ENCODE measurements around the gene IFT43.

IFT43 gene

GRCh38 chr14:76086636-76087035 lies 101.1 kb downstream of the IFT43 start:
- Histone ChIP-seq H3K4me3 (ENCODE audit: low read depth in 1 of 2, low read length in 2 of 2) (no peak overlapping the region), H3K36me3 (ENCODE audit: control insufficient read depth in 1 of 2, insufficient read depth in 2 of 2, low read length in 2 of 2) (peaks cover 0 to 21% of the 10 kb centered on the region in 2 donors), H3K27me3 (ENCODE audit: control insufficient read depth in 1 of 2, insufficient read depth in 2 of 2, low read length in 2 of 2) (no peaks in the 10 kb centered on the region), H3K27ac (ENCODE audit: low read depth, low read length) (no peak overlapping the region), H3K9me3 (ENCODE audit: control insufficient read depth in 1 of 2, low read length in 2 of 2) (no peaks in the 10 kb centered on the region), H3K4me1 (ENCODE audit: control insufficient read depth in 1 of 2, insufficient read depth in 2 of 2, low read length in 2 of 2) (peaks cover 0 to 10% of the 10 kb centered on the region in 2 donors), H3K9ac (ENCODE audit: low read depth in 1 of 2, low read length in 2 of 2) (no peak overlapping the region)

- Histone ChIP-seq H3K36me3 (ENCODE audit: control insufficient read depth in 1 of 2, insufficient read depth in 2 of 2, low read length in 2 of 2) (peaks cover 0 to 10% of the 10 kb centered on the region in 2 donors), H3K27ac (ENCODE audit: low read depth, low read length) (peak overlapping the region; percentile 2), H3K27me3 (ENCODE audit: control insufficient read depth in 1 of 2, insufficient read depth in 2 of 2, low read length in 2 of 2) (no peaks in the 10 kb centered on the region), H3K9ac (ENCODE audit: low read depth in 1 of 2, low read length in 2 of 2) (no peak overlapping the region), H3K9me3 (ENCODE audit: control insufficient read depth in 1 of 2, low read length in 2 of 2) (no peaks in the 10 kb centered on the region), H3K4me3 (ENCODE audit: low read depth in 1 of 2, low read length in 2 of 2) (no peak overlapping the region), H3K4me1 (ENCODE audit: control insufficient read depth in 1 of 2, insufficient read depth in 2 of 2, low read length in 2 of 2) (peaks cover 0 to 10% of the 10 kb centered on the region in 2 donors)
Measured at GRCh38 chr14:76088326-76088725, 102.8 kb downstream of the IFT43 start.

DNA sequence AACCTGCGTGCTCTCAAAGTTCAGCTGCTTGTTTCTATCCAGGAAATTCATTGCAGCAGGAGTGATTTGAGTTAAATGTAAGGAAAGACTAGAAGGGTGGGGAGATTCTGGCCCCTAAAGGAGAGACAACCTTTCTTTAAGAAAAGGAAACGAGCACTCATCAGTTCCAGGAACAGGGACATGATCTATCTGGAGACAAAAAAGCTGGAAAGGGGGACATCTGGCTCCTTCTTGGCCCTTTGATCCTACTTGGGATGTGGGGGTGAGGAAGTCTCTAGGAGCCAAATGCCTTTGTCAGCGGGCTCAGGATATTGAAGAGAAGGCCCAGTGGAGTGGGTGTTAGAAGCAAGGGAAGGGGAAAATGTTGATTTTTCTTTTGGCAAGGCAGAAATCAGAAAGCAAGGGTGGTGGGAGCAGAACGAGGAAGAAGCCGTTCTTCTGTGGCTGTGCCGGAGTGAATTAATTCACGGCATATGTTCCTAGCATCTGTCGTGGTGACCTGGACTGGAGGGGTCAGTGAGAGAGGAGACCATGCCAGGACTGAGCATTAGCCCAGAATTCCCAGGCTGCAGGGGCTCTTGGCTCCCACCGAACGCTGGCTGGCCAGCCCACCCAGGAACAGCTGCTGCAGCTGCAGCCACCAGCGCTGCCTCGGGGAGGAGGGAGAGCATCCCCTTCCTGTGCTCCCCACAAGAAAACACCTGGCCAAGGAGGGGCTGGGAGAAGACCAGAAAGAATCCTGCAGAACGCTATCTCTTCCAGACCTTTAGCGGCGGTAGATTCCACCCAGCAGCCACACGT lies 103.4 kb downstream of the IFT43 start:
- no peak overlapping the region for H3K27ac ChIP-seq (ENCODE audit: low read depth, low read length)
- peaks cover 0 to 7% of the 10 kb centered on the region in 2 donors for H3K36me3 ChIP-seq (ENCODE audit: control insufficient read depth in 1 of 2, insufficient read depth in 2 of 2, low read length in 2 of 2)

GRCh38 chr14:76089575-76089974 lies 104.0 kb downstream of the IFT43 start:
- Histone ChIP-seq H3K4me3 (ENCODE audit: low read depth in 1 of 2, low read length in 2 of 2) (no peak overlapping the region), H3K4me1 (ENCODE audit: control insufficient read depth in 1 of 2, insufficient read depth in 2 of 2, low read length in 2 of 2) (peaks cover 0 to 10% of the 10 kb centered on the region in 2 donors), H3K27me3 (ENCODE audit: control insufficient read depth in 1 of 2, insufficient read depth in 2 of 2, low read length in 2 of 2) (no peaks in the 10 kb centered on the region), H3K9ac (ENCODE audit: low read depth in 1 of 2, low read length in 2 of 2) (no peak overlapping the region), H3K36me3 (ENCODE audit: control insufficient read depth in 1 of 2, insufficient read depth in 2 of 2, low read length in 2 of 2) (peaks cover 0 to 3% of the 10 kb centered on the region in 2 donors), H3K9me3 (ENCODE audit: control insufficient read depth in 1 of 2, low read length in 2 of 2) (no peaks in the 10 kb centered on the region), H3K27ac (ENCODE audit: low read depth, low read length) (no peak overlapping the region)

More for the DNA sequence above, 103.4 kb downstream of the IFT43 start:
- Histone ChIP-seq H3K9me3 (ENCODE audit: control insufficient read depth in 1 of 2, low read length in 2 of 2) (no peaks in the 10 kb centered on the region), H3K9ac (ENCODE audit: low read depth in 1 of 2, low read length in 2 of 2) (no peak overlapping the region), H3K4me1 (ENCODE audit: control insufficient read depth in 1 of 2, insufficient read depth in 2 of 2, low read length in 2 of 2) (peaks cover 0 to 10% of the 10 kb centered on the region in 2 donors), H3K27me3 (ENCODE audit: control insufficient read depth in 1 of 2, insufficient read depth in 2 of 2, low read length in 2 of 2) (no peaks in the 10 kb centered on the region), H3K4me3 (ENCODE audit: low read depth in 1 of 2, low read length in 2 of 2) (no peak overlapping the region)

DNA sequence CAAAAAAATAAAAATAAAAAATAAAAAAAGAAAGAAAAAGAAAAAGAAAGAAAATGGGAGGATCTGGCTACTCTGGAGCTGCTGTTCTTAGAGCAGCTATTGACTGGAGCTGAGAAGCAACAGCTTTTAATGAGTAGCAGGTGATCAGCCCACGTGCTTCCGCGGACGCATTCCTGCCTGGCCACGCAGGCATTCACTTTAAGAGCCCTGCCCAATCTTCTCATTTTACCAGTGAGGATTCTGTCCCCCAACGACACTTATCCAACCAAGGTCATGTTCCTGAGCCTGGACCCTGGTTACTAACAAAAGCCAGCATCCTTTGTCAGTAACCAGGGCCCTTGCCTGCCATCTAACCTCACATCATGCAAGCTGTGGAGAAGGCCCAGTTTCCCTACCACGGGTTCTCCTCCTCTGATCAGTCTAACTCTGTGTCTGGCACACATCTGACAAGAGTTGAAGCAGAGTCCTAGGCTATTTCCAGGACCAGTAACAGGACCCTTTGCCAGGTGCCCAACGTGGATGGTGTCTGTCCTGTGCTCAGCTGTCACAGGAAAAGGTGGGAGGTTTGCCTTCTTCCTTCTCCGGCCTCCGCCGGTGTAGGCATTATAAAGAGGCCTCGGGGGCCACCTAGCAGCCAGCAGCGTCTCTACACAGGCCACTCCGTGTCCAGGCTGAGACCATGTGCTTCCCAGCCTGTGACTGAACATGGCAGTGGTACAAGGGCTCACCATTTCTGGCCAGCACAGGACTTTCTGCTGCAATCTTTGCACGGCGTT lies 105.2 kb downstream of the IFT43 start:
- peaks cover 0 to 10% of the 10 kb centered on the region in 2 donors for H3K4me1 ChIP-seq (ENCODE audit: control insufficient read depth in 1 of 2, insufficient read depth in 2 of 2, low read length in 2 of 2)
- H3K27me3 ChIP-seq (ENCODE audit: control insufficient read depth in 1 of 2, insufficient read depth in 2 of 2, low read length in 2 of 2), result no peaks in the 10 kb centered on the region
- H3K27ac ChIP-seq (ENCODE audit: low read depth, low read length), result no peak overlapping the region
- no peaks in the 10 kb centered on the region for H3K36me3 ChIP-seq (ENCODE audit: control insufficient read depth in 1 of 2, insufficient read depth in 2 of 2, low read length in 2 of 2)
- no peaks in the 10 kb centered on the region for H3K9me3 ChIP-seq (ENCODE audit: control insufficient read depth in 1 of 2, low read length in 2 of 2)
- H3K9ac ChIP-seq (ENCODE audit: low read depth in 1 of 2, low read length in 2 of 2), result no peak overlapping the region
- H3K4me3 ChIP-seq (ENCODE audit: low read depth in 1 of 2, low read length in 2 of 2), result no peak overlapping the region

GRCh38 chr14:76093077-76093476 lies 107.5 kb downstream of the IFT43 start:
- H3K4me3 ChIP-seq (ENCODE audit: low read depth in 1 of 2, low read length in 2 of 2), result no peak overlapping the region
- no peak overlapping the region for H3K27ac ChIP-seq (ENCODE audit: low read depth, low read length)
- H3K27me3 ChIP-seq (ENCODE audit: control insufficient read depth in 1 of 2, insufficient read depth in 2 of 2, low read length in 2 of 2), result no peaks in the 10 kb centered on the region
- no peaks in the 10 kb centered on the region for H3K9me3 ChIP-seq (ENCODE audit: control insufficient read depth in 1 of 2, low read length in 2 of 2)
- no peak overlapping the region for H3K9ac ChIP-seq (ENCODE audit: low read depth in 1 of 2, low read length in 2 of 2)
- H3K4me1 ChIP-seq (ENCODE audit: control insufficient read depth in 1 of 2, insufficient read depth in 2 of 2, low read length in 2 of 2), result peaks cover 0 to 10% of the 10 kb centered on the region in 2 donors
- H3K36me3 ChIP-seq (ENCODE audit: control insufficient read depth in 1 of 2, insufficient read depth in 2 of 2, low read length in 2 of 2), result no peaks in the 10 kb centered on the region

- Histone ChIP-seq H3K4me3 (ENCODE audit: low read depth in 1 of 2, low read length in 2 of 2) (no peak overlapping the region), H3K9me3 (ENCODE audit: control insufficient read depth in 1 of 2, low read length in 2 of 2) (no peaks in the 10 kb centered on the region), H3K9ac (ENCODE audit: low read depth in 1 of 2, low read length in 2 of 2) (no peak overlapping the region), H3K27ac (ENCODE audit: low read depth, low read length) (no peak overlapping the region), H3K4me1 (ENCODE audit: control insufficient read depth in 1 of 2, insufficient read depth in 2 of 2, low read length in 2 of 2) (no peaks in the 10 kb centered on the region), H3K36me3 (ENCODE audit: control insufficient read depth in 1 of 2, insufficient read depth in 2 of 2, low read length in 2 of 2) (no peaks in the 10 kb centered on the region), H3K27me3 (ENCODE audit: control insufficient read depth in 1 of 2, insufficient read depth in 2 of 2, low read length in 2 of 2) (no peaks in the 10 kb centered on the region)
Measured at GRCh38 chr14:76096257-76096656, 110.7 kb downstream of the IFT43 start.

DNA sequence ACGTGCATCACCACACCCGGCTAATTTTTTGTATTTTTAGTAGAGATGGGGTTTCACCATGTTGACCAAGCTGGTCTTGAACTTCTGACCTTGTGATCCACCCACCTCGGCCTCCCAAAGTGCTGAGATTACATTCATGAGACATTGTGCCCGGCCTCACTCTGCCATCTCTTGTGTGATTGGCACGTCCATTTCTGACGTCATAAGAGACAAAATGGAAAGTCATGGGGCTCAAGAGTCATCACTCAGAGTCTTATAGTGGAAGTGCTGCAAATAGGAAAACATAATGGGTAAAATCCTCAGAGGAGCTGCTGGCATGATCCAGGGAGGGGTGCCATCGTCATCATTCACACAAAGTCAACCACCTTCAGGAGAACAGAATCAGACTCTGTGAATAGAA lies 112.0 kb downstream of the IFT43 start:
- no peak overlapping the region for H3K9ac ChIP-seq (ENCODE audit: low read depth in 1 of 2, low read length in 2 of 2)
- no peak overlapping the region for H3K4me3 ChIP-seq (ENCODE audit: low read depth in 1 of 2, low read length in 2 of 2)
- H3K4me1 ChIP-seq (ENCODE audit: control insufficient read depth in 1 of 2, insufficient read depth in 2 of 2, low read length in 2 of 2), result no peaks in the 10 kb centered on the region
- no peaks in the 10 kb centered on the region for H3K9me3 ChIP-seq (ENCODE audit: control insufficient read depth in 1 of 2, low read length in 2 of 2)
- no peaks in the 10 kb centered on the region for H3K27me3 ChIP-seq (ENCODE audit: control insufficient read depth in 1 of 2, insufficient read depth in 2 of 2, low read length in 2 of 2)
- H3K27ac ChIP-seq (ENCODE audit: low read depth, low read length), result no peak overlapping the region
- no peaks in the 10 kb centered on the region for H3K36me3 ChIP-seq (ENCODE audit: control insufficient read depth in 1 of 2, insufficient read depth in 2 of 2, low read length in 2 of 2)

- no peaks in the 10 kb centered on the region for H3K36me3 ChIP-seq (ENCODE audit: control insufficient read depth in 1 of 2, insufficient read depth in 2 of 2, low read length in 2 of 2)
- H3K9me3 ChIP-seq (ENCODE audit: control insufficient read depth in 1 of 2, low read length in 2 of 2), result no peaks in the 10 kb centered on the region
- H3K9ac ChIP-seq (ENCODE audit: low read depth in 1 of 2, low read length in 2 of 2), result no peak overlapping the region
- no peaks in the 10 kb centered on the region for H3K4me1 ChIP-seq (ENCODE audit: control insufficient read depth in 1 of 2, insufficient read depth in 2 of 2, low read length in 2 of 2)
- no peak overlapping the region for H3K27ac ChIP-seq (ENCODE audit: low read depth, low read length)
- no peaks in the 10 kb centered on the region for H3K27me3 ChIP-seq (ENCODE audit: control insufficient read depth in 1 of 2, insufficient read depth in 2 of 2, low read length in 2 of 2)
- no peak overlapping the region for H3K4me3 ChIP-seq (ENCODE audit: low read depth in 1 of 2, low read length in 2 of 2)
Measured at GRCh38 chr14:76098047-76098446, 112.5 kb downstream of the IFT43 start.

- Histone ChIP-seq H3K9me3 (ENCODE audit: control insufficient read depth in 1 of 2, low read length in 2 of 2) (no peaks in the 10 kb centered on the region), H3K27ac (ENCODE audit: low read depth, low read length) (no peak overlapping the region), H3K9ac (ENCODE audit: low read depth in 1 of 2, low read length in 2 of 2) (no peak overlapping the region), H3K4me3 (ENCODE audit: low read depth in 1 of 2, low read length in 2 of 2) (no peak overlapping the region), H3K27me3 (ENCODE audit: control insufficient read depth in 1 of 2, insufficient read depth in 2 of 2, low read length in 2 of 2) (no peaks in the 10 kb centered on the region), H3K36me3 (ENCODE audit: control insufficient read depth in 1 of 2, insufficient read depth in 2 of 2, low read length in 2 of 2) (no peaks in the 10 kb centered on the region), H3K4me1 (ENCODE audit: control insufficient read depth in 1 of 2, insufficient read depth in 2 of 2, low read length in 2 of 2) (no peaks in the 10 kb centered on the region)
Measured at GRCh38 chr14:76098916-76099675, 113.5 kb downstream of the IFT43 start.
